ENCODE data around the gene CD2.

DNA sequence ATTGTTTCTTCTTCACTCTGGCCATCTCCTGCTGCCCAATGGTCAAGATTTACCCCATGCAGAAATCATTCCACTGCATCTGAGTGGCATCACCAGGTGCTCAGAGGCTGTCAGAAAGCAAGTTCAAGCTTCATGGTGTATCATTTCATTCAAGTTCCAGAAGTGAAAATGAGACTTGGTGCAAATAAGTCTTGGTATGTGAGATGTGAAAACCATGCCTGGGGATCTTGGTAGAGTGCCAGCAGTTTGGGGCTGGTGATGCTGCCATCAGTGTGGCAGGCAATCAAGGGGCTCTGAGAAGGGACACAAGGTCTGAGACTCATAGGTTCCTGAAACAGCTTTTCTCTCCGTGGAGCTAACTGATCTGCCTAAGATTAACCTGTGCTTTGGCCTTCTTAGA lies 52.0 kb downstream of the CD2 start:
- TF ChIP-seq, protein P1, sequence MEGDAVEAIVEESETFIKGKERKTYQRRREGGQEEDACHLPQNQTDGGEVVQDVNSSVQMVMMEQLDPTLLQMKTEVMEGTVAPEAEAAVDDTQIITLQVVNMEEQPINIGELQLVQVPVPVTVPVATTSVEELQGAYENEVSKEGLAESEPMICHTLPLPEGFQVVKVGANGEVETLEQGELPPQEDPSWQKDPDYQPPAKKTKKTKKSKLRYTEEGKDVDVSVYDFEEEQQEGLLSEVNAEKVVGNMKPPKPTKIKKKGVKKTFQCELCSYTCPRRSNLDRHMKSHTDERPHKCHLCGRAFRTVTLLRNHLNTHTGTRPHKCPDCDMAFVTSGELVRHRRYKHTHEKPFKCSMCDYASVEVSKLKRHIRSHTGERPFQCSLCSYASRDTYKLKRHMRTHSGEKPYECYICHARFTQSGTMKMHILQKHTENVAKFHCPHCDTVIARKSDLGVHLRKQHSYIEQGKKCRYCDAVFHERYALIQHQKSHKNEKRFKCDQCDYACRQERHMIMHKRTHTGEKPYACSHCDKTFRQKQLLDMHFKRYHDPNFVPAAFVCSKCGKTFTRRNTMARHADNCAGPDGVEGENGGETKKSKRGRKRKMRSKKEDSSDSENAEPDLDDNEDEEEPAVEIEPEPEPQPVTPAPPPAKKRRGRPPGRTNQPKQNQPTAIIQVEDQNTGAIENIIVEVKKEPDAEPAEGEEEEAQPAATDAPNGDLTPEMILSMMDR (conservative IDR thresholded peaks at IDR 0.05 in 1 of 2, IDR thresholded peaks at IDR 0.05 in 1 of 2; ENCODE audit: low read depth in 1 of 2, low read length in 2 of 2), result no peak
- TF ChIP-seq EZH2 (IDR thresholded peaks at IDR 0.05; ENCODE audit: low read length, missing control alignments), result no peak

Measured in fibroblast of lung (primary cell).